ENCODE measurements around the gene MYO3A. TPM values are rescaled to one million over a fixed set of nuclear protein-coding genes. Genes with fewer than 3 reads are reported as not detected.

Gene MYO3A
- total and polyA plus RNA-seq, 2 of the 4 experiments (the other 2 are of a cell fraction): not detected

GRCh38 chr10:26215935-26216584 lies 282.0 kb downstream of the MYO3A start:
- ATAC-seq (ENCODE audit: low read depth) (no peak), DNase-seq (no peak)
- Histone ChIP-seq H2AFZ (replicated peaks; ENCODE audit: low read length, poor library complexity) (peak overlapping the region; percentile 33), H3K9me3 (ENCODE audit: control insufficient read depth, insufficient read depth, low read length) (peaks cover 5% of the 10 kb centered on the region; the same call in 1 of the 2 replicates), H2BK20ac (ENCODE audit: low read depth, low read length) (no peak overlapping the region), H3K9me1 (ENCODE audit: insufficient read depth, low read length) (no peaks in the 10 kb centered on the region), H3K9ac (ENCODE audit: low read depth, low read length) (no peak overlapping the region), H3K79me1 (ENCODE audit: low read depth in 1 of 2, low read length in 2 of 2) (no peaks in the 10 kb centered on the region), H3K4ac (ENCODE audit: low read depth, low read length) (no peak overlapping the region), H4K5ac (ENCODE audit: low read depth, low read length) (no peak overlapping the region), H2AK9ac (replicated peaks; ENCODE audit: low read depth, low read length, poor library complexity) (no peak overlapping the region), H3K18ac (ENCODE audit: low read depth, low read length) (no peak overlapping the region), H4K91ac (ENCODE audit: insufficient read depth, low read depth, low read length) (no peak overlapping the region), H3K27ac (ENCODE audit: insufficient read depth, low read length) (no peak overlapping the region), H3K4me3 (ENCODE audit: insufficient read depth, low read depth, low read length) (no peak overlapping the region), H3K36me3 (ENCODE audit: control insufficient read depth, insufficient read depth, low read length) (no peaks in the 10 kb centered on the region), H2BK15ac (ENCODE audit: low read depth, low read length) (no peak overlapping the region), H4K20me1 (ENCODE audit: insufficient read depth, low read length) (no peaks in the 10 kb centered on the region), H2BK5ac (ENCODE audit: low read depth, low read length, poor library complexity, severe bottlenecking) (no peak overlapping the region), H3K23ac (ENCODE audit: low read depth, low read length) (no peak overlapping the region), H3K14ac (replicated peaks; ENCODE audit: low read depth, low read length) (no peak overlapping the region), H3K4me2 (ENCODE audit: low read depth, low read length) (no peak overlapping the region), H3K4me1 (ENCODE audit: control insufficient read depth, insufficient read depth, low read length) (no peaks in the 10 kb centered on the region), H3K27me3 (ENCODE audit: control insufficient read depth, insufficient read depth, low read length) (no peaks in the 10 kb centered on the region; the same call in 1 of the 2 replicates), H2AK5ac (ENCODE audit: low read depth, low read length) (no peak overlapping the region), H2BK120ac (ENCODE audit: low read depth, low read length) (no peak overlapping the region), H3K56ac (ENCODE audit: extremely low read depth, insufficient read depth, low read length) (no peak overlapping the region), H4K8ac (ENCODE audit: low read depth in 2 of 2, low read length in 2 of 2) (no peak overlapping the region)
- CTCF ChIA-PET: no interaction called here
- TF ChIP-seq MXI1 (IDR thresholded peaks at IDR 0.05; ENCODE audit: borderline replicate concordance, low read depth, low read length) (no peak), RFX5 (IDR thresholded peaks at IDR 0.05; ENCODE audit: low read depth, low read length) (no peak), CEBPB (IDR thresholded peaks at IDR 0.05; ENCODE audit: low read depth, low read length) (no peak), SMC3 (IDR thresholded peaks at IDR 0.05; ENCODE audit: low read depth, low read length) (no peak), CHD1 (IDR thresholded peaks at IDR 0.05; ENCODE audit: low read depth, low read length) (no peak), MAZ (IDR thresholded peaks at IDR 0.05; ENCODE audit: borderline replicate concordance, low read depth, low read length) (no peak), POLR2A (IDR thresholded peaks at IDR 0.05; ENCODE audit: low read depth, low read length) (no peak), CTCF (conservative IDR thresholded peaks at IDR 0.05; ENCODE audit: low read depth, low read length) (no peak), RAD21 (IDR thresholded peaks at IDR 0.05; ENCODE audit: low read length) (no peak), RCOR1 (IDR thresholded peaks at IDR 0.05; ENCODE audit: insufficient replicate concordance, low read length) (no peak), MAFK (IDR thresholded peaks at IDR 0.05; ENCODE audit: low read depth, low read length) (no peak), ELK1 (IDR thresholded peaks at IDR 0.05; ENCODE audit: borderline replicate concordance, low read depth, low read length) (no peak), FOS (IDR thresholded peaks at IDR 0.05; ENCODE audit: low read depth, low read length) (no peak)
- dilution Hi-C loops (cut with HindIII; ENCODE audit: low sequenced_read_pairs, unreplicated experiment): no loop called here
- POLR2A ChIA-PET (ENCODE audit: unreplicated experiment): no interaction called here
- 0% methylated on average over 13 of the region's 57 CpGs; no CpG with 5 or more reads in 1 of the 2 experiments for WGBS, 2 experiments (ENCODE audit: extremely low coverage in 2 of 2, insufficient read length in 1 of 2)
- intact Hi-C loops (cut with micrococcal nuclease): no loop called here
- no TSS peak for BruUV-seq (replicated peaks)
- in situ Hi-C loops (cut with MboI; ENCODE audit: low sequenced_read_pairs): no loop called here
